Smooth muscle cell (in vitro differentiated cells): Measurements from ENCODE around the gene THRB. TPM values are rescaled to one million over a fixed set of nuclear protein-coding genes. Genes with fewer than 3 reads are reported as not detected.

Source experiments
- DNase-seq: peaks from one replicate; lab custom pipeline; 2025; ENCODE audit not compliant: unreplicated experiment; lab: John Stamatoyannopoulos, UW
- H2AFZ ChIP-seq: fragments of 200-600 bp; sonication (generic); 2 replicates; pipeline ENCODE4 v1.6.0; 2016; ENCODE audit warnings: antibody characterized with exemption, low read depth, mild to moderate bottlenecking
- H3F3A ChIP-seq: fragments of 200-600 bp; sonication (generic); 2 replicates; pipeline ENCODE4 v1.6.0; 2017; ENCODE audit warnings: antibody characterized with exemption, low read depth
- H3K27ac ChIP-seq: fragments of 200-600 bp; sonication (generic); 2 replicates; pipeline ENCODE4 v1.5.1; 2016; ENCODE audit warnings: low read depth, mild to moderate bottlenecking
- H3K27me3 ChIP-seq: fragments of 200-600 bp; sonication (generic); 2 replicates; pipeline ENCODE4 v1.6.1; 2016; ENCODE audit warnings: low read depth, mild to moderate bottlenecking
- H3K36me3 ChIP-seq: fragments of 200-600 bp; sonication (generic); 2 replicates; pipeline ENCODE4 v1.5.1; 2016; ENCODE audit warnings: low read depth
- H3K4me1 ChIP-seq: fragments of 200-600 bp; sonication (generic); 2 replicates; pipeline ENCODE4 v1.5.1; 2016; ENCODE audit warnings: low read depth
- H3K4me2 ChIP-seq: fragments of 200-600 bp; sonication (generic); 2 replicates; pipeline ENCODE4 v1.6.0; 2016; ENCODE audit warnings: mild to moderate bottlenecking
- H3K4me3 ChIP-seq: fragments of 200-600 bp; sonication (generic); 2 replicates; pipeline ENCODE4 v1.5.1; 2016; ENCODE audit warnings: mild to moderate bottlenecking
- H3K79me2 ChIP-seq: fragments of 200-600 bp; sonication (generic); 2 replicates; pipeline ENCODE4 v1.6.0; 2016; ENCODE audit warnings: low read depth, mild to moderate bottlenecking
- H3K9ac ChIP-seq: fragments of 200-600 bp; sonication (generic); 2 replicates; pipeline ENCODE4 v1.6.0; 2016; ENCODE audit warnings: low read depth
- H3K9me3 ChIP-seq: fragments of 200-600 bp; sonication (generic); replicated peaks from 2 replicates; pipeline ENCODE4 v1.5.1; 2016; ENCODE audit warnings: low read depth
- H4K20me1 ChIP-seq: fragments of 200-600 bp; sonication (generic); 2 replicates; pipeline ENCODE4 v1.6.0; 2016; ENCODE audit warnings: low read depth
- CTCF ChIP-seq: fragments of 200-600 bp; sonication (generic); IDR thresholded peaks from 2 replicates; pipeline ENCODE4 v1.5.1; 2017; ENCODE audit warnings: borderline replicate concordance, mild to moderate bottlenecking, antibody characterized with exemption; ENCODE audit not compliant: insufficient read depth, poor library complexity, severe bottlenecking
- WGBS: methylation state at CpG from one replicate; pipeline ENCODE4 v1.1.7; 2016; ENCODE audit warnings: low lambda C conversion rate; 5-methylcytosine and 5-hydroxymethylcytosine counted together
- polyA plus RNA-seq: library from polyadenylated mRNA; unstranded; fragments of >200 nt; fragmentation: Nextera tagmentation; extraction: Ambion mirVana; gene quantifications from 2 replicates; pipeline ENCODE4 v1.2.1, GENCODE V29; 2016
- total RNA-seq: library from RNA; depleted of rRNA; stranded (reverse); fragments of >200 nt; gene quantifications from 2 replicates; pipeline ENCODE4 v1.2.3, GENCODE V29; 2014

The THRB gene
- total and polyA plus RNA-seq, 2 experiments from 2014 or later, result 5.6 to 43.8 TPM

GRCh38 chr3:24287755-24288450, 206.7 kb downstream of the THRB start:
- no peaks in the 10 kb centered on the region for H4K20me1 ChIP-seq
- no peaks in the 10 kb centered on the region for H3K79me2 ChIP-seq
- no peak overlapping the region for H2AFZ ChIP-seq
- no peaks in the 10 kb centered on the region for H3K9me3 ChIP-seq
- H3K27ac ChIP-seq, result no peak overlapping the region
- no peaks in the 10 kb centered on the region for H3K4me1 ChIP-seq
- DNase-seq, result no peak
- no peak overlapping the region for H3K4me2 ChIP-seq
- no peak for TF ChIP-seq CTCF
- no peak overlapping the region for H3K9ac ChIP-seq
- no peaks in the 10 kb centered on the region for H3F3A ChIP-seq
- H3K36me3 ChIP-seq, result no peaks in the 10 kb centered on the region
- H3K4me3 ChIP-seq, result no peak overlapping the region
- WGBS, result 87% methylated on average over 3 of the region's 3 CpGs
- H3K27me3 ChIP-seq, result no peaks in the 10 kb centered on the region

GRCh38 chr3:24286405-24286804, 208.2 kb downstream of the THRB start:
- no peaks in the 10 kb centered on the region for H4K20me1 ChIP-seq
- H3K36me3 ChIP-seq, result no peaks in the 10 kb centered on the region
- no peak for DNase-seq
- no peaks in the 10 kb centered on the region for H3F3A ChIP-seq
- no peak overlapping the region for H2AFZ ChIP-seq
- no peak overlapping the region for H3K9ac ChIP-seq
- H3K4me3 ChIP-seq, result no peak overlapping the region
- no peak for TF ChIP-seq CTCF
- H3K27me3 ChIP-seq, result no peaks in the 10 kb centered on the region
- H3K4me1 ChIP-seq, result no peaks in the 10 kb centered on the region
- H3K27ac ChIP-seq, result no peak overlapping the region
- WGBS, result 94% methylated on average over 3 of the region's 3 CpGs
- no peaks in the 10 kb centered on the region for H3K9me3 ChIP-seq
- H3K79me2 ChIP-seq, result no peaks in the 10 kb centered on the region
- H3K4me2 ChIP-seq, result no peak overlapping the region

- WGBS, result 69% methylated on average over 1 of the region's 1 CpG
- Histone ChIP-seq H3K4me2 (no peak overlapping the region), H2AFZ (no peak overlapping the region), H3K4me1 (no peaks in the 10 kb centered on the region), H4K20me1 (no peaks in the 10 kb centered on the region), H3K9ac (no peak overlapping the region), H3K9me3 (no peaks in the 10 kb centered on the region), H3F3A (no peaks in the 10 kb centered on the region), H3K27ac (no peak overlapping the region), H3K4me3 (no peak overlapping the region), H3K36me3 (no peaks in the 10 kb centered on the region), H3K79me2 (no peaks in the 10 kb centered on the region), H3K27me3 (no peaks in the 10 kb centered on the region)
- no peak for DNase-seq
- no peak for TF ChIP-seq CTCF
Observed at GRCh38 chr3:24278543-24278942, 216.1 kb downstream of the THRB start.

GRCh38 chr3:24273491-24273890, 221.2 kb downstream of the THRB start:
- TF ChIP-seq CTCF, result no peak
- Histone ChIP-seq H3K27ac (no peak overlapping the region), H3K9ac (no peak overlapping the region), H3K4me2 (no peak overlapping the region), H2AFZ (no peak overlapping the region), H3K9me3 (no peaks in the 10 kb centered on the region), H3K4me3 (no peak overlapping the region), H3K4me1 (peaks cover 11% of the 10 kb centered on the region), H3K27me3 (no peaks in the 10 kb centered on the region), H4K20me1 (no peaks in the 10 kb centered on the region), H3K36me3 (no peaks in the 10 kb centered on the region), H3K79me2 (no peaks in the 10 kb centered on the region), H3F3A (no peaks in the 10 kb centered on the region)
- no peak for DNase-seq
- 96% methylated on average over 2 of the region's 2 CpGs for WGBS
